HG03439 (cell line): ENCODE results near the gene PLXDC2.

Experiments used
- ATAC-seq: cut with Tn5 transposase; IDR thresholded peaks from one replicate; pipeline ENCODE4 v1.9.1; 2021; ENCODE audit warnings: mild to moderate bottlenecking, moderate library complexity; ENCODE audit not compliant: unreplicated experiment

Gene PLXDC2

GRCh38 chr10:19933772-19934171 lies 117.5 kb downstream of the PLXDC2 start:
- no peak for ATAC-seq

- no peak for ATAC-seq
Measured at GRCh38 chr10:19935176-19935575, 118.9 kb downstream of the PLXDC2 start.

- no peak for ATAC-seq
Measured at GRCh38 chr10:19936289-19936688, 120.1 kb downstream of the PLXDC2 start.

GRCh38 chr10:19937989-19938388 lies 121.8 kb downstream of the PLXDC2 start:
- ATAC-seq, result no peak

- no peak for ATAC-seq
Measured at GRCh38 chr10:19941206-19941880, 125.1 kb downstream of the PLXDC2 start.

DNA sequence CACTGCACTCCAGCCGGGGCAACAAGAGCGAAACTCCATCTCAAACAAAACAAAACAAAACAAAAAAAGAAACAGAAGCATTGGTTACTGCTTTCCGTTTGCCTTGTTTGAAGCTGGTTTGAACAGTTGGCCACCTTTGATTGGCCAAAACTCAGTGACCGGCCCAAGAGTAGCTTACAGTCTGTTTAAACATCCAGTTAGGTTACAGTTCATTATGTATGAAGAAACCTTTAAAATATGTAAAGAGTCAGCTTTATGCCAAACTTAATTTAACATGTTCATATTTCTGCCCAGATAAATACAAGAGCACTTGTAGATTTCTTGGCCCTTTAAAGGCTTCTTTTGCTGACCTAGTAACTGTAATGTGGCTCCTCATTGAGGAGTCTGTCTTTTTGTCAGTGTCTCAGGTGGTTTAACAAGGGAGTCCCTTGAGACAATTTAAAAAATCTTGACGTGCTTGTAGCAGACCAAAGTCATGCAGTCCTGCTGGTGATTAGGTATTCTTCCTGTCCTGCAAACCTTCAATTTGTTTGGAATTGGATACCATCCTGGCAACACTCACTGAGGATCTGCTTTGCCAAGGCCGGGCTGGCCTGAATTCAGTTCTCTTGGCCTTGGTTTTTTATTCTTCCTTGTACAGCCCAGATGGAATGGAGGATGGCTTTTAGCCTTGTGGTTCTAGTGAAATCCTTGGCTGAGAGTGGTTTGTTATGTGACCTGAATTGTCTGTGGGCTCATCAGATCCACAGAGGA lies 128.9 kb downstream of the PLXDC2 start:
- no peak for ATAC-seq

- no peak for ATAC-seq
Measured at GRCh38 chr10:19946245-19946644, 130.0 kb downstream of the PLXDC2 start.

GRCh38 chr10:19946791-19947190 lies 130.6 kb downstream of the PLXDC2 start:
- ATAC-seq, result no peak

DNA sequence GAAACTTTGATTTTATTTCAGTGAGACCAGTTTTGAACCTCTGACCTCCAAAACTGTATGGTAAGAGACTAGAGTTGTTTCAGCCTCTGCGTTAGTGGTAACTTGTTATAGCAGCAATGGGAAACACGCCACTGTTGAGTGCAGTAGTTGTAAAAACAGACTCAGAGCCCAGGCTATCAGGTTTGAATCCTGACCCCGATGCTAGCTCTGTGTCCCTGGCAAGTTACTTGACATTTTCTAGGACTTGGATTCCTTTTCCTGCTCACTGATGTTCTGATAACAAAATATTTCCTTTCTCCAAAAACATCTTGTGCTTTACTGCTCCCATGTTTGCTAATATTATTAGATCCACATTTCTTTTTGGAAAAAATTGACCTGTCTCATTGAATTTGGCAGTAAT lies 131.0 kb downstream of the PLXDC2 start:
- ATAC-seq, result no peak

DNA sequence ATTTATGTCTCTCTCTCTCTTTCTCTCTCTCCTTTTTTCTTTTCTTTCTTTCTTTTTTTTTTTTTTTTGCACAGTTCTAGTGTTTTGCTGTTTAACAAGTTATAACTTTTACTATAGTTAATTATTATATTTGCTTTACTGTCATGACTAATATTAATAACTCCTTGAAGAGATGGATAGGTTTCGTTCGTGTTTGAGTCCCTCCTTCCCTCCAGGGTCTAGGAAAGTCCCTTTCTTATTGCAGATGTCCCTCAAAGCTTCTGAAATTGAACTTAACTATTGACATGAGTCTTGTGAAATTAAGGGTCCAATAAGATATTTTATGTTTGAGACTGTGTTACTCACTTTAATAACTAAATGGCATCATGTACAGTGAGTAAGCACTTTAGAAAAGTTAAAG lies 131.4 kb downstream of the PLXDC2 start:
- no peak for ATAC-seq

DNA sequence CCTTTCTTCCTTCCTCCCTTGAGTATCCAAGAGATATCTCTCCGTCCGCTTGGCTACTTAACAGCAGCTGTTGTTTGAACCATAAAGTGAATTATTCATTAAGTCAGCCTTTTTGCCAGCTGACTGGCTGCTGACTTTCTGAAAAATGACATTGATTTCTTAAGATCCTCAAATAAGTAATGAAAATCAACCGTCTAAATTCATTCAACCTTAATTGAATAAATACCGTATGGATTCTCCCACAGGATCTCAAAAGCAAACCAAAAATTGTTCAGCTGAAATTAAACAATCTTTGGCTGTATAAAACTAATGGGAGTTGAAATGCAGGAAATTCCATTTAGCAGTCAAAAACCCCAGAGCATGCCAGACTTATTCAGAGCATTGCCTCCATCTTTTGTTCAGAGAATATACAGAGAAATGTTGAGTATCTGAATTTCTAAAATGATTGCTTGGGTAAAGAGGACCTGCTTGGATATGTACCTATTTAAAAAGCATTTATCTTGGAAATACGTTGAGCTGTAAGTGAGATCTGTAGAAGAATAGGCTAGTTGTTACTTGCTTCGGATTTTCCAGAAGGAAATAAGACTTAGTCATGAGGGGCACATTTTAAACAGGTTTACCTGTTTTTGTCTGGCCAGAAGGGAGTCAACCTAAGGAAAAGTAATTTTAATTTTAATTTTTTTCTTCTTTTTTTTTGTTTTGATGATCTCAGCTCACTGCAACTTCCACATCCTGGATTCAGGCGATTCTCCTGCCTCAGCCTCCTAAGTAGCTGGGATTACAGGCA lies 136.2 kb downstream of the PLXDC2 start:
- ATAC-seq, result no peak

DNA sequence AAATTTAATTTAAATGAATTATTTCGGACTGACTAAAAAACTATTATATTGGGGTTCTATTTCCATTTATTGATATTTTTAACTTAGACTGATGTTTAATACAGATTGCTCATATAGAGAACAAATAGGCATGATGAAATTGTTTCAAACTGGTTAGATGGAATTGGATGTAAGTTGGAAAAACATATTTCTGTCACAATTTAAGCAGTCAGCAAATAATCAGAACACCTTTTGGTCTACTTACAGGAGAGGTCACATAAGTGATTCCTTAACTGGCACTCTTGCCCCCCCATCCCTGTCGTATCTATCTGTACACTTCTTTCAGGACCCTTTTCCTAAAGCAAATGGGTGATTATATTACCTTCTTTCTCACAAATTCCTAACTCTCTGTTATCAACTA lies 138.4 kb downstream of the PLXDC2 start:
- ATAC-seq, result no peak

GRCh38 chr10:19956516-19957032 lies 140.3 kb downstream of the PLXDC2 start:
- no peak for ATAC-seq

- ATAC-seq, result no peak
Measured at GRCh38 chr10:19958787-19959186, 142.6 kb downstream of the PLXDC2 start.

DNA sequence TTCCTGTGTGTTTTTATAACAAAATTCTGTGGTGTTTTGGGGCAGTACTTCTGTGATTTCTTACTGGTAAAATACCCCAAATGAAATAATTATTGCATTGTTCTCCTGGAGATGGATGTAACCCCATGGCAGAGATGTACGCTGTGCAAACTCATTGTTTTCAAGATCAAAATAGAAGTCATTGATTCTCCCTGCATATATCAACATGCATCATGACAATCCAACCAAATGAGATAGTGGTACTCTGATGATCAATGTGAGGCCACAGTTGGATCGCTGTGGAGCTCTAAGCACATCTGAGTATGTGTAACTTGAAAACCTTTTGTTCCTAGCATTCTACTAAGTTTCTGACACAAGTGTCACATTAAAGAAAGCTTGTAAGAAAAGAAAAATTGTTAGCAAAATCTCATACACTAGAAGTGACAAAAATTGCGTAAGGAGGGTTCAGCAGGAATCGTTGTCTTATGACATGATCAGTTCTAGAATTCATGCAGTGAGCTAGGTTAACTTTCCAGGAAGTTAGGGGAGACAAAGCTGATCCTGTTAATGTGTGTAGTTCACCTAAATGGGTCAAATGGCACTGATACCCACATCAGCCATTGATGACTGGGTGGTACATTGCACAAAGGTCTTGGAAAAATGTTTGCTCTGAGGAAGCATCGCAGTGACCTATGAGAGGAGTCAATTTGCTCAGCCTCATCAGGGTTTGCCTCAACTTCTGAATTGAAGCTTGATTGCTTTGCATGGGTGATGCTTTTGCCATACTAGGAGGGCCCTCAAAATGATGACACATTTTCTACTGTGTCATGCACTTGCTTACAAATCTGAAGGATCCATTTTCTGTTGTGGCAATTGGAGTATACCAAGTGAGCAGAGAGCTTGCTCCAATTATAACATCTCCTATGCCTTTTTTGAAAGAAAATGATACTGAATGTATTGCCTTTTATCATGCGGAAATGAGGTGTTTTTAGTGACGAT lies 145.1 kb downstream of the PLXDC2 start:
- ATAC-seq, result no peak

DNA sequence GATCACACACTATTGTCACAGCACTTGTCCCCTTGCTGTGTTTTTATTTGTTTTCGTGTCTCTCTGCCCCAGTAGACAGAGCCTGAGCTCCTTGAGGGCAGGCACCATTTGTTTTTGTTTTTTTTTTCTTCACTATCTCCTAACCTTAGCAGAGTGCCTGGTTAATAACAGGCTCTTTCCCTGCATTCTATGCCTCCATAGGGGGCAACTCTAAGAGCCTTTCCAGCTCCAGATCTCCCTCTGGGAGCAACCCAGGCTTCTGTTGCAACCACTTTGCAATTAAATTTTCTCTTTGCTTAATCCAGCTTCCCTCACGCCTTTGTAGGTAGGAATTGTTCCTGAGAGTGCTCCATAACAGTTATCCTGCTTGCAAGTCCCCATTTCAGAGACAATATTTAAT lies 148.4 kb downstream of the PLXDC2 start:
- no peak for ATAC-seq

DNA sequence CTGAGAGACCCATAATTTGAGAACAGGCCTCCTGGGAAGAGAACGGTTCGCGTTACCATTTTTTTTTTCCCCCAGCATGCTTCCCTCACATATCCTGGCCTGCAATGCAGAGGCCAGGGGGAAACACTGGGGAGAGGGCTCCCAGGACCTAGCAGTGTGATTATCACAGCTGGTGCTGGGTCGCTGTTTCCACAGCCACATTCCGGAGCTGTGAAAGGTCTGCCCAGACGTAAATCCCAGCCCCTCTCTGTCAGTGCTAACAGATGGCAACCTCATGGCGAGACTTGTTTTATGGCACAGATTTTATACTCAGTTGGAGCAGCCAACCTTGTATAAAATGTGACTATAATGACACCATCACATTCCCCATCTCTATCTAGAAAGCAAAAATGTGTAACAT lies 150.5 kb downstream of the PLXDC2 start:
- ATAC-seq, result no peak

GRCh38 chr10:19967981-19968380 lies 151.7 kb downstream of the PLXDC2 start:
- ATAC-seq, result no peak

GRCh38 chr10:19968745-19969144 lies 152.5 kb downstream of the PLXDC2 start:
- ATAC-seq, result no peak

- no peak for ATAC-seq
Measured at GRCh38 chr10:19970256-19970655, 154.0 kb downstream of the PLXDC2 start.
